GM12891 (cell line): ENCODE data around the gene FBLN2.

Source experiments
- DNase-seq: peaks from one replicate; pipeline ENCODE4 v3.0.0; 2011; ENCODE audit warnings: low spot score; ENCODE audit not compliant: insufficient read length
- FAIRE-seq: peaks from 2 replicates; lab custom pipeline; 2011; peaks lifted over from hg19 to GRCh38; lab: Jason Lieb, UNC
- PAX5 ChIP-seq: IDR thresholded peaks from 2 replicates; pipeline ENCODE4 v1.6.1; 2011; ENCODE audit warnings: low read length, moderate library complexity, mild to moderate bottlenecking; ENCODE audit not compliant: insufficient read depth, severe bottlenecking
- POLR2A ChIP-seq: IDR thresholded peaks from 2 replicates; pipeline ENCODE4 v1.6.1; 2011; ENCODE audit warnings: low read depth, low read length, control low read depth
- POLR2AphosphoS5 ChIP-seq: IDR thresholded peaks from 2 replicates; pipeline ENCODE4 v1.6.1; 2011; ENCODE audit warnings: low read depth, low read length, control low read depth
- POU2F2 ChIP-seq: IDR thresholded peaks from 2 replicates; pipeline ENCODE4 v1.6.1; 2011; ENCODE audit warnings: low read depth, mild to moderate bottlenecking, control low read depth, low read length, moderate library complexity
- SPI1 ChIP-seq: IDR thresholded peaks from 2 replicates; pipeline ENCODE4 v1.6.1; 2011; ENCODE audit warnings: low read depth, low read length, control low read depth
- TAF1 ChIP-seq: IDR thresholded peaks from 2 replicates; pipeline ENCODE4 v1.6.1; 2011; ENCODE audit warnings: low read depth, low read length, control low read depth

The FBLN2 gene

GRCh38 chr3:13645801-13646637 is 97.1 kb downstream of the FBLN2 start:
- DNase-seq (no peak), FAIRE-seq (no peak)
- no peak for TF ChIP-seq SPI1
- no peak for TF ChIP-seq TAF1
- TF ChIP-seq POU2F2: no peak
- TF ChIP-seq PAX5: no peak
- TF ChIP-seq POLR2AphosphoS5: no peak
- TF ChIP-seq POLR2A: no peak

- no peak for DNase-seq
- no peak for FAIRE-seq
Observed at GRCh38 chr3:13647298-13648059, 98.6 kb downstream of the FBLN2 start.

GRCh38 chr3:13648060-13649001 is 99.4 kb downstream of the FBLN2 start:
- FAIRE-seq (peak; percentile 91), DNase-seq (peak; percentile 87)
- TF ChIP-seq SPI1: no peak
- TF ChIP-seq POU2F2: no peak
- TF ChIP-seq POLR2A: no peak
- no peak for TF ChIP-seq TAF1
- TF ChIP-seq PAX5: no peak
- no peak for TF ChIP-seq POLR2AphosphoS5

More at GRCh38 chr3:13647298-13648059, 98.6 kb downstream of the FBLN2 start:
- TF ChIP-seq PAX5: no peak
- TF ChIP-seq SPI1: no peak
- TF ChIP-seq POLR2A: no peak
- TF ChIP-seq TAF1: no peak
- no peak for TF ChIP-seq POLR2AphosphoS5
- no peak for TF ChIP-seq POU2F2

- FAIRE-seq (no peak), DNase-seq (peak; percentile 87)
- TF ChIP-seq POLR2A (no peak), SPI1 (0 out of 2 replicates have a peak, but pooled peaks have one; percentile 4)
Observed at GRCh38 chr3:13650210-13651056, 101.5 kb downstream of the FBLN2 start.

- FAIRE-seq: peak; percentile 23
- TF ChIP-seq POLR2AphosphoS5 (no peak), POLR2A (no peak), PAX5 (no peak), POU2F2 (no peak), TAF1 (no peak), SPI1 (no peak)
- DNase-seq: no peak
Observed at GRCh38 chr3:13651057-13651400, 102.1 kb downstream of the FBLN2 start.

- FAIRE-seq (no peak), DNase-seq (no peak)
- TF ChIP-seq POLR2AphosphoS5 (no peak), POLR2A (no peak), POU2F2 (no peak), PAX5 (no peak), TAF1 (no peak), SPI1 (no peak)
Observed at GRCh38 chr3:13651775-13652428, 103.0 kb downstream of the FBLN2 start.

- FAIRE-seq: no peak
- no peak for TF ChIP-seq POU2F2
- no peak for TF ChIP-seq PAX5
- TF ChIP-seq TAF1: no peak
- no peak for TF ChIP-seq SPI1
- no peak for TF ChIP-seq POLR2A
- TF ChIP-seq POLR2AphosphoS5: no peak
- no peak for DNase-seq
Observed at GRCh38 chr3:13652728-13653127, 103.8 kb downstream of the FBLN2 start.
